Spleen (tissue), 7 donors: ENCODE measurements around the gene GPT2.

Experiments
- POLR2A ChIP-seq, 3 donors: fragments of 450-650 bp; IDR thresholded peaks; one replicate each; pipeline ENCODE4 v1.5.1; 2017; ENCODE audit warnings: antibody characterized with exemption in 3 of 3, mild to moderate bottlenecking in 1 of 3
- POLR2AphosphoS5 ChIP-seq, 3 donors: sonication (generic); formaldehyde crosslinking; IDR thresholded peaks; one replicate each; pipeline ENCODE4 v1.5.1; 2017; ENCODE audit warnings: antibody characterized with exemption in 3 of 3
- TF ChIP-seq, protein P1 (sequence below), 11 experiments: fragments of 200-600 bp in 7 of 11; fragments of 450-650 bp in 4 of 11; sonication (generic) in 4 of 11; IDR thresholded peaks in 8 of 11; conservative IDR thresholded peaks in 3 of 11; 1 replicate in 7 of 11; 2 replicates in 4 of 11; pipeline versions ENCODE4 v1.4.0 to v1.8.0; 2016 to 2021; ENCODE audit warnings: antibody characterized with exemption in 11 of 11, inconsistent platforms in 4 of 11, mild to moderate bottlenecking in 1 of 11
- donor health status: DM: no; HTN: no; CAD: no; lungs with moderate emphysema.
- donor health status: DM: no; HTN: no; CAD: no.
- donor health status: DM: no; HTN: no; CAD: no.

DNA sequence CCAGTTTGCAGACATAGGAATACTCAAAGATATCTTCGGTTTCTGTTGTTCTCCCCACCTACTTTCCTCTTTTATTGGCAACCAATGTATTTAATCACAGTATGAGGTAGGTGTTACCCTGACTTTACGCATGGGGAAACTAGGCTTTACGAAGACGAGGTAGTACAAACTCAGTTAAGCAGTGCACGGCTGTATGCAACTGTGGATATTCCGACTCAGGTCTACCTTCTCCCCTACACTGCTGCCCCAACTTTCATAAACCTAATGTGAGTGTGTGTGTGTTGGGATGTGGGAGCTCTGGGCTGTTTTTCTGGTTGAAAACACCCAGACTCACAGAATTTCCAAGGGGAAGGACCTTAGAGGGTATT lies 1.2 kb upstream of the GPT2 start:
- TF ChIP-seq, protein P1, sequence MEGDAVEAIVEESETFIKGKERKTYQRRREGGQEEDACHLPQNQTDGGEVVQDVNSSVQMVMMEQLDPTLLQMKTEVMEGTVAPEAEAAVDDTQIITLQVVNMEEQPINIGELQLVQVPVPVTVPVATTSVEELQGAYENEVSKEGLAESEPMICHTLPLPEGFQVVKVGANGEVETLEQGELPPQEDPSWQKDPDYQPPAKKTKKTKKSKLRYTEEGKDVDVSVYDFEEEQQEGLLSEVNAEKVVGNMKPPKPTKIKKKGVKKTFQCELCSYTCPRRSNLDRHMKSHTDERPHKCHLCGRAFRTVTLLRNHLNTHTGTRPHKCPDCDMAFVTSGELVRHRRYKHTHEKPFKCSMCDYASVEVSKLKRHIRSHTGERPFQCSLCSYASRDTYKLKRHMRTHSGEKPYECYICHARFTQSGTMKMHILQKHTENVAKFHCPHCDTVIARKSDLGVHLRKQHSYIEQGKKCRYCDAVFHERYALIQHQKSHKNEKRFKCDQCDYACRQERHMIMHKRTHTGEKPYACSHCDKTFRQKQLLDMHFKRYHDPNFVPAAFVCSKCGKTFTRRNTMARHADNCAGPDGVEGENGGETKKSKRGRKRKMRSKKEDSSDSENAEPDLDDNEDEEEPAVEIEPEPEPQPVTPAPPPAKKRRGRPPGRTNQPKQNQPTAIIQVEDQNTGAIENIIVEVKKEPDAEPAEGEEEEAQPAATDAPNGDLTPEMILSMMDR (IDR thresholded peaks at IDR 0.05 in 8 of 11, conservative IDR thresholded peaks at IDR 0.05 in 3 of 11) = no peak
- no peak for TF ChIP-seq POLR2AphosphoS5 (IDR thresholded peaks at IDR 0.05)
- no peak for TF ChIP-seq POLR2A (IDR thresholded peaks at IDR 0.05)
